PFSK-1 (cell line): ENCODE data around the gene RAVER2.

ENCODE experiments used
- FOXP2 ChIP-seq: optimal IDR thresholded peaks from 2 replicates; pipeline ENCODE3; 2011; ENCODE audit warnings: borderline replicate concordance, control low read depth, inconsistent platforms; ENCODE audit not compliant: insufficient read depth; ENCODE audit errors: extremely low read length, extremely low read depth
- POLR2AphosphoS5 ChIP-seq: IDR thresholded peaks from 2 replicates; pipeline ENCODE4 v1.6.1; 2012; ENCODE audit warnings: low read depth, mild to moderate bottlenecking, control low read depth, low read length, moderate library complexity
- SIN3A ChIP-seq: IDR thresholded peaks from 2 replicates; pipeline ENCODE4 v1.6.1; 2012; ENCODE audit warnings: mild to moderate bottlenecking, low read length, moderate library complexity, borderline replicate concordance; ENCODE audit not compliant: insufficient read depth
- TAF1 ChIP-seq: IDR thresholded peaks from 2 replicates; pipeline ENCODE4 v1.6.1; 2012; ENCODE audit warnings: low read length, control low read depth, borderline replicate concordance; ENCODE audit not compliant: insufficient read depth
- TF ChIP-seq, protein P1 (sequence below), 2 experiments: IDR thresholded peaks; 2 replicates each; pipeline versions ENCODE4 v1.6.1 to v1.8.0; 2011 to 2012; ENCODE audit warnings: low read depth in 2 of 2, low read length in 2 of 2, control low read depth in 1 of 2, inconsistent platforms in 1 of 2, mild to moderate bottlenecking in 1 of 2, moderate library complexity in 1 of 2; ENCODE audit not compliant: insufficient read depth in 1 of 2

RAVER2 gene

DNA sequence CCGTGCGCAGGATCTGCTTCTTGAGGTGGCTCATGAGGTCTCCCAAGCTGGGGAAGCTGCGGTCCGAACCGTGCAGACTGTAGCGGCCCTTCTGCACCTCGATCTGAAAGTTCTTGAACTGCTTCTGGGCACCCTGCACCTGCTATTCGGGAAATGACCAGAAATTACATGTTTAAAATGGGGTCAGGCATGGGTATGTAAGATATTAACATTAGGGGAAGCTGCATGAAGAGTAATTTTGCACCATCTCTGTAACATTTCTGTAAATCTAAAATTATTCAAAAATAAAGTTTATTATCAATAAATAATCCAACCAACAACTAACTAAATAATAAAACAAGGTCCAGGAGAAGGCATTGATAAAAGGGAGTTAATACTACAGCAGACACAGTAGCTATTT, 110.7 kb downstream of the RAVER2 start:
- TF ChIP-seq SIN3A (no peak), FOXP2 (no peak), POLR2AphosphoS5 (no peak), TAF1 (no peak)
- TF ChIP-seq, protein P1, sequence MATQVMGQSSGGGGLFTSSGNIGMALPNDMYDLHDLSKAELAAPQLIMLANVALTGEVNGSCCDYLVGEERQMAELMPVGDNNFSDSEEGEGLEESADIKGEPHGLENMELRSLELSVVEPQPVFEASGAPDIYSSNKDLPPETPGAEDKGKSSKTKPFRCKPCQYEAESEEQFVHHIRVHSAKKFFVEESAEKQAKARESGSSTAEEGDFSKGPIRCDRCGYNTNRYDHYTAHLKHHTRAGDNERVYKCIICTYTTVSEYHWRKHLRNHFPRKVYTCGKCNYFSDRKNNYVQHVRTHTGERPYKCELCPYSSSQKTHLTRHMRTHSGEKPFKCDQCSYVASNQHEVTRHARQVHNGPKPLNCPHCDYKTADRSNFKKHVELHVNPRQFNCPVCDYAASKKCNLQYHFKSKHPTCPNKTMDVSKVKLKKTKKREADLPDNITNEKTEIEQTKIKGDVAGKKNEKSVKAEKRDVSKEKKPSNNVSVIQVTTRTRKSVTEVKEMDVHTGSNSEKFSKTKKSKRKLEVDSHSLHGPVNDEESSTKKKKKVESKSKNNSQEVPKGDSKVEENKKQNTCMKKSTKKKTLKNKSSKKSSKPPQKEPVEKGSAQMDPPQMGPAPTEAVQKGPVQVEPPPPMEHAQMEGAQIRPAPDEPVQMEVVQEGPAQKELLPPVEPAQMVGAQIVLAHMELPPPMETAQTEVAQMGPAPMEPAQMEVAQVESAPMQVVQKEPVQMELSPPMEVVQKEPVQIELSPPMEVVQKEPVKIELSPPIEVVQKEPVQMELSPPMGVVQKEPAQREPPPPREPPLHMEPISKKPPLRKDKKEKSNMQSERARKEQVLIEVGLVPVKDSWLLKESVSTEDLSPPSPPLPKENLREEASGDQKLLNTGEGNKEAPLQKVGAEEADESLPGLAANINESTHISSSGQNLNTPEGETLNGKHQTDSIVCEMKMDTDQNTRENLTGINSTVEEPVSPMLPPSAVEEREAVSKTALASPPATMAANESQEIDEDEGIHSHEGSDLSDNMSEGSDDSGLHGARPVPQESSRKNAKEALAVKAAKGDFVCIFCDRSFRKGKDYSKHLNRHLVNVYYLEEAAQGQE (IDR thresholded peaks at IDR 0.05; ENCODE audit: insufficient read depth in 1 of 2, low read depth in 2 of 2, low read length in 2 of 2), result no peak

DNA sequence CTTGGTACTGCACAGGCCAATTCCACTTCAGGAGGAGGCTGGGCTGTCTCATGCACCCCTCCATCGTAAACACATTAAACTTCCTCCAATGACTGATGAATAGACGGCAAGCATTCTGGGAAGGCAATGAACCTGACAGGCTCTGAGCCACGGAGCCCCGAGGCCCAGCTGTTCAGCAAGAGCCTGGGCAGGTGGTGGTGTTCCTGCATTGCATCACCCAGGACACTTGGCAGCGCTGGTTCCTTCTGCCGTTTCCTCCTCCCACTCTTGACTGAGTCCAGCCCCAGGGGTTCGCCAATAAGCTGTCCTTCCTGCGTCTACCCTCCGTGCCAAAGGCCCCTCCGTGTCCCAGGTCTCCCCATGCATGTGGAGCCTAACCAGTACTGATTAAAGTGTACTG, 111.7 kb downstream of the RAVER2 start:
- TF ChIP-seq SIN3A (no peak), FOXP2 (no peak), POLR2AphosphoS5 (no peak), TAF1 (no peak)
- TF ChIP-seq, protein P1 (IDR thresholded peaks at IDR 0.05; ENCODE audit: insufficient read depth in 1 of 2, low read depth in 2 of 2, low read length in 2 of 2), result no peak

DNA sequence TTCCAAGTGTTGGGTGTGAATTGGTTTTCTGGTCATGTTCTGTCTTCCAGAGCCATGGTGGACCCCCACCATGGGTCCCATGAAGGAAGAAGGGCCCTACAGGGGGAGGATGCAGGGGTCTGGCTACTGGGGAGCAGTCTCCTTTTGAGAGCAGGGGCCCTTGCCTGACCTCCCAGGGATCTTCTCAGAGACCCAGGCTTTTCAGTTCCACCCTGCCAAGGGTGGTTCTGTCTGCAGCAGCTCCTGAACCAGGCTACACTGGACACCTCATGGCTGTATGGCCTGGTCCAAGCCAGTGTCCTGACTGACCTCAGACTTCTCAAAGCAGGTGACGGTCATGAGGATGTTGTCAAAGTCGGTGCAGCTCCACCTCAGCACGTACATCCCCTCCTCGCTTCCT, 112.5 kb downstream of the RAVER2 start:
- TF ChIP-seq POLR2AphosphoS5 (no peak), SIN3A (no peak), TAF1 (no peak)

DNA sequence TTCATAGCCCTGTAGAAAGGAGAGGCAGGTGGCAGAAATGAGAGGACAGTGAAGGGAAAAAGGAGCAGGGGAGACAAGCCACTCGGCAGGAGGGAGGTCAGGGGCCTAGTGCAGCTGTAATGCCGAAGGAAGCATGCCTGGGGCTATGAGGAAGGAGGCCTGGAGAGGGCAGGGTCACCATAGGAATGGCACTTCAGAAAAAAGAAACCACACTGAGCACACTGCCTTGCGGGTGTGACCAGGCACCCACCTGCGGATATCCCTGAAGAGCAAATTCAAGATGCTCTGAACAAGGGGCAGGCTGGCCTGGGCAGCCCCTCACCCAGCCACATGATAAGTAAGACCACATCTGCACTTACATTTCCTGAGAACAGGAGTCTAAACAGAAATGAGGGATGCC, 116.7 kb downstream of the RAVER2 start:
- TF ChIP-seq, protein P1 (IDR thresholded peaks at IDR 0.05; ENCODE audit: insufficient read depth in 1 of 2, low read depth in 2 of 2, low read length in 2 of 2), result no peak
- TF ChIP-seq POLR2AphosphoS5 (no peak), FOXP2 (no peak), SIN3A (no peak), TAF1 (no peak)

DNA sequence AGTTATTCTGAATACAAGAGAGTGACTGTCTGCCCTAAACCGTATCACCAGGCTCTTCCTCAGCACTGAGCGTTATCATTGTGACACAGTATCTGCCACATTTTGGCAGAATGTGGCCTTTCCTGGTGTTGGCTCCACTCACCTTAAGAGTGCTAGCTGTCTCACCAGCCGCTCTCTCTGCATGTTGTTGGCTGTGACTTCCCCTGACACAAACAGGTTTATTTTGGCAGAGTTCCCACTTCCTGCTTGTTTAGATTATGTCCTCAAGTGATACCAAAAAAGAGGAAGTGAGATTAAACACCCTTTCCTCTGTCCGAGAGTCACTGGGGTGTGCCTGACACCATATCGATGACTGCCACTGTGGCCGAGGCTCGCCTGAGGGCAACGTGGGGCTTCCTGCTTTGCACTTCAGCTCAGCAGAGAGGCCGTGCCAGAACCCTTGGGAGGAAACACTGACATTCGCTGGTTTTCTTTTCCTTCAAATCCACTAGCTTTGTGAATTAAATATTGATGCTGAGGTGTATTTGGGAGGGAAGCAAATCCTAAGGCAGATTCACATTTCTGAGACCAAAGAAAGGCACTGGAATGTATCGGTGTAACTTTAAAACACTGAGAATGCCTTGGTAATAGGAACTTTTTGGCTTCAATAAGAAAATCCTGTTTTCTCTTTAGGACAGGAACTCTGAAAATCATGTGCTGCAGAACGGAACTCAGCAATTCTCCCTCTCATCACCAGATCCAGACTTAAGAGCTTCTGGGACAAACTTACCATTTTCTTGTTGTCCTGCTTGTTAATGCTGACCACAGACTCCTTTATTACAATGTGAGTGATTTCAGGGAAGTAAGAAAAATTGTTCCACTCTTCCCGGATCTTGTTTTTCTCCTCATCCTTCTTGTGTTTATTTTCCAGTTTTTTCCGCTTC, 119.4 kb downstream of the RAVER2 start:
- TF ChIP-seq FOXP2 (peak; percentile 37), SIN3A (0 out of 2 replicates have a peak, but pooled peaks have one; percentile 15), TAF1 (no peak), POLR2AphosphoS5 (no peak)
- TF ChIP-seq, protein P1 (IDR thresholded peaks at IDR 0.05; ENCODE audit: insufficient read depth in 1 of 2, low read depth in 2 of 2, low read length in 2 of 2), result peak in 1 of 2 experiments; percentile 61; a peak in 1 of 4 replicates
